HUES64 (cell line): ENCODE data around the gene ZMIZ1.

Experiments
- H3K27ac ChIP-seq: 2 replicates; pipeline ENCODE4 v1.7.0; 2013; ENCODE audit warnings: low read depth, low read length, inconsistent platforms
- H3K27me3 ChIP-seq: 2 replicates; pipeline ENCODE4 v1.6.1; 2013; ENCODE audit warnings: mild to moderate bottlenecking, low read length; ENCODE audit not compliant: insufficient read depth
- H3K36me3 ChIP-seq: 2 replicates; pipeline ENCODE4 v1.6.1; 2013; ENCODE audit warnings: mild to moderate bottlenecking, low read length; ENCODE audit not compliant: insufficient read depth
- H3K4me1 ChIP-seq: 2 replicates; pipeline ENCODE4 v1.6.1; 2013; ENCODE audit warnings: mild to moderate bottlenecking, low read length, moderate library complexity; ENCODE audit not compliant: insufficient read depth
- H3K4me3 ChIP-seq: 2 replicates; pipeline ENCODE4 v1.5.1; 2013; ENCODE audit warnings: mild to moderate bottlenecking, low read length, moderate library complexity
- H3K9ac ChIP-seq: 2 replicates; pipeline ENCODE4 v1.6.1; 2013; ENCODE audit warnings: mild to moderate bottlenecking, low read depth, low read length
- H3K9me3 ChIP-seq: 2 replicates; pipeline ENCODE4 v1.6.1; 2013; ENCODE audit warnings: low read depth, low read length; ENCODE audit not compliant: insufficient read depth
- WGBS: fragments of 150-250, 120-280 bp; methylation state at CpG from one replicate; pipeline ENCODE4 v1.1.7; 2013; ENCODE audit warnings: missing lambda C conversion rate; 5-methylcytosine and 5-hydroxymethylcytosine counted together

ZMIZ1 gene

GRCh38 chr10:79025199-79025832 lies 43.5 kb upstream of the ZMIZ1 start:
- Histone ChIP-seq H3K9me3 (no peaks in the 10 kb centered on the region), H3K27ac (no peak overlapping the region), H3K4me1 (no peaks in the 10 kb centered on the region), H3K4me3 (no peak overlapping the region), H3K36me3 (no peaks in the 10 kb centered on the region), H3K9ac (no peak overlapping the region), H3K27me3 (no peaks in the 10 kb centered on the region)
- WGBS = 73% methylated on average over 22 of the region's 22 CpGs

- 91% methylated on average over 11 of the region's 11 CpGs for WGBS
- no peak overlapping the region for H3K9ac ChIP-seq
- no peak overlapping the region for H3K4me3 ChIP-seq
- H3K27me3 ChIP-seq = no peaks in the 10 kb centered on the region
- H3K36me3 ChIP-seq = no peaks in the 10 kb centered on the region
- no peaks in the 10 kb centered on the region for H3K9me3 ChIP-seq
- H3K27ac ChIP-seq = no peak overlapping the region
- no peaks in the 10 kb centered on the region for H3K4me1 ChIP-seq
Observed at GRCh38 chr10:79026341-79026761, 42.4 kb upstream of the ZMIZ1 start.

GRCh38 chr10:79026806-79027146 lies 42.0 kb upstream of the ZMIZ1 start:
- Histone ChIP-seq H3K27me3 (no peaks in the 10 kb centered on the region), H3K4me1 (no peaks in the 10 kb centered on the region)
- WGBS = 96% methylated on average over 3 of the region's 3 CpGs

GRCh38 chr10:79027147-79028055 lies 41.4 kb upstream of the ZMIZ1 start:
- 83% methylated on average over 17 of the region's 18 CpGs for WGBS
- Histone ChIP-seq H3K9me3 (no peaks in the 10 kb centered on the region), H3K9ac (no peak overlapping the region), H3K36me3 (no peaks in the 10 kb centered on the region), H3K4me1 (no peaks in the 10 kb centered on the region), H3K4me3 (no peak overlapping the region), H3K27ac (no peak overlapping the region), H3K27me3 (no peaks in the 10 kb centered on the region)

More at GRCh38 chr10:79026806-79027146, 42.0 kb upstream of the ZMIZ1 start:
- Histone ChIP-seq H3K36me3 (no peaks in the 10 kb centered on the region), H3K9me3 (no peaks in the 10 kb centered on the region), H3K27ac (no peak overlapping the region), H3K9ac (no peak overlapping the region), H3K4me3 (no peak overlapping the region)

GRCh38 chr10:79028056-79028430 lies 40.7 kb upstream of the ZMIZ1 start:
- no peaks in the 10 kb centered on the region for H3K9me3 ChIP-seq
- H3K27ac ChIP-seq = no peak overlapping the region
- no peaks in the 10 kb centered on the region for H3K36me3 ChIP-seq
- 91% methylated on average over 4 of the region's 4 CpGs for WGBS
- no peak overlapping the region for H3K9ac ChIP-seq
- H3K4me1 ChIP-seq = no peaks in the 10 kb centered on the region
- H3K4me3 ChIP-seq = no peak overlapping the region
- H3K27me3 ChIP-seq = no peaks in the 10 kb centered on the region

- H3K9me3 ChIP-seq = no peaks in the 10 kb centered on the region
- no peak overlapping the region for H3K9ac ChIP-seq
- 89% methylated on average over 5 of the region's 5 CpGs for WGBS
- no peaks in the 10 kb centered on the region for H3K4me1 ChIP-seq
- no peak overlapping the region for H3K27ac ChIP-seq
- H3K36me3 ChIP-seq = no peaks in the 10 kb centered on the region
- H3K4me3 ChIP-seq = no peak overlapping the region
- H3K27me3 ChIP-seq = no peaks in the 10 kb centered on the region
Observed at GRCh38 chr10:79028451-79029010, 40.2 kb upstream of the ZMIZ1 start.

GRCh38 chr10:79029478-79030390 lies 39.0 kb upstream of the ZMIZ1 start:
- H3K4me3 ChIP-seq = no peak overlapping the region
- H3K9me3 ChIP-seq = no peaks in the 10 kb centered on the region
- WGBS = 91% methylated on average over 12 of the region's 12 CpGs
- no peaks in the 10 kb centered on the region for H3K36me3 ChIP-seq
- H3K9ac ChIP-seq = no peak overlapping the region
- H3K27me3 ChIP-seq = no peaks in the 10 kb centered on the region
- no peak overlapping the region for H3K27ac ChIP-seq
- H3K4me1 ChIP-seq = no peaks in the 10 kb centered on the region

- no peaks in the 10 kb centered on the region for H3K36me3 ChIP-seq
- WGBS = 75% methylated on average over 1 of the region's 1 CpG
Observed at GRCh38 chr10:79030705-79031104, 38.1 kb upstream of the ZMIZ1 start.

GRCh38 chr10:79031723-79032122 lies 37.0 kb upstream of the ZMIZ1 start:
- 93% methylated on average over 4 of the region's 5 CpGs for WGBS
- Histone ChIP-seq H3K27ac (no peak overlapping the region), H3K4me3 (no peak overlapping the region), H3K36me3 (no peaks in the 10 kb centered on the region), H3K9me3 (no peaks in the 10 kb centered on the region), H3K9ac (no peak overlapping the region), H3K4me1 (no peaks in the 10 kb centered on the region), H3K27me3 (no peaks in the 10 kb centered on the region)

More at GRCh38 chr10:79030705-79031104, 38.1 kb upstream of the ZMIZ1 start:
- Histone ChIP-seq H3K4me1 (no peaks in the 10 kb centered on the region), H3K27ac (no peak overlapping the region), H3K27me3 (no peaks in the 10 kb centered on the region), H3K4me3 (no peak overlapping the region), H3K9me3 (no peaks in the 10 kb centered on the region), H3K9ac (no peak overlapping the region)

GRCh38 chr10:79034271-79034876 lies 34.4 kb upstream of the ZMIZ1 start:
- 91% methylated on average over 9 of the region's 9 CpGs for WGBS
- no peak overlapping the region for H3K4me3 ChIP-seq
- H3K27ac ChIP-seq = no peak overlapping the region
- H3K9me3 ChIP-seq = no peaks in the 10 kb centered on the region
- peaks cover 11% of the 10 kb centered on the region; the same call in 1 of the 2 replicates for H3K4me1 ChIP-seq
- H3K9ac ChIP-seq = no peak overlapping the region
- H3K27me3 ChIP-seq = no peaks in the 10 kb centered on the region
- no peaks in the 10 kb centered on the region for H3K36me3 ChIP-seq
